HepG2 (cell line): ENCODE measurements around the gene TMEM186. TPM values are rescaled to one million over a fixed set of nuclear protein-coding genes. Genes with fewer than 3 reads are reported as not detected.
A peak's percentile ranks its signal among the peaks of the same experiment; 100 is the strongest.

Experiments
- ATAC-seq: fragments of 200-7000 bp; cut with Tn5 transposase; 3 replicates; pipeline ENCODE4 v1.9.1; 2020; ENCODE audit warnings: mild to moderate bottlenecking, moderate library complexity
- BruUV-seq: library from RNA; stranded (reverse); fragments of 400-500 nt; replicated peaks from 2 replicates; lab custom pipeline; 2021; lab: Mats Ljungman, UMichigan
- CTCF ChIA-PET: fragments of 300-600 bp; formaldehyde crosslinking; extraction: SDS; loops from one replicate; lab custom pipeline; 2021; ENCODE audit warnings: low total read pairs, inconsistent platforms, low intra/inter-chr PET ratio; lab: Yijun Ruan, JAX
- POLR2A ChIA-PET: fragments of 350-600 bp; sonication (Branson Sonifier 250); formaldehyde crosslinking; loops from one replicate; lab custom pipeline; 2020; ENCODE audit warnings: antibody characterized with exemption, inconsistent platforms; lab: Yijun Ruan, JAX
- DNase-seq: peaks from one replicate; pipeline ENCODE4 v3.0.0-alpha.2; 2015; ENCODE audit warnings: low spot score
- FAIRE-seq: peaks from 3 replicates; lab custom pipeline; 2011; peaks lifted over from hg19 to GRCh38; lab: Jason Lieb, UNC
- H2AFZ ChIP-seq: one replicate; pipeline ENCODE4 v1.6.1; 2011; ENCODE audit warnings: low read length, inconsistent platforms
- H3K27ac ChIP-seq: fragments of 300-600 bp; 3 replicates; pipeline ENCODE4 v1.8.0; 2011; ENCODE audit warnings: mixed run types, mild to moderate bottlenecking, mixed read lengths, low read length, inconsistent platforms; ENCODE audit not compliant: insufficient read depth; ENCODE audit errors: extremely low read length
- H3K27me3 ChIP-seq, 2 experiments: fragments of 200-600 bp in 1 of 2; 2 replicates in 1 of 2; 3 replicates in 1 of 2; pipeline versions ENCODE4 v1.6.0 to v1.8.0; 2011; ENCODE audit warnings: low read length in 2 of 2, mild to moderate bottlenecking in 2 of 2, moderate library complexity in 2 of 2, inconsistent platforms in 1 of 2; ENCODE audit not compliant: insufficient read depth in 2 of 2, control insufficient read depth in 1 of 2
- H3K36me3 ChIP-seq, 2 experiments: fragments of 200-600 bp in 1 of 2; replicated peaks in 1 of 2; 2 replicates in 1 of 2; 3 replicates in 1 of 2; pipeline versions ENCODE4 v1.5.1 to v1.8.0; 2011; ENCODE audit warnings: low read length in 2 of 2, inconsistent platforms in 1 of 2; ENCODE audit not compliant: insufficient read depth in 2 of 2, control insufficient read depth in 1 of 2
- H3K4me1 ChIP-seq: 2 replicates; pipeline ENCODE4 v1.5.1; 2012; ENCODE audit warnings: low read length, inconsistent platforms; ENCODE audit not compliant: insufficient read depth
- H3K4me2 ChIP-seq: 2 replicates; pipeline ENCODE4 v1.6.0; 2011; ENCODE audit warnings: low read depth, low read length, inconsistent platforms
- H3K4me3 ChIP-seq, 3 experiments: fragments of 200-600 bp in 1 of 3; sonication (generic), shearing (Covaris generic) in 1 of 3; replicated peaks in 1 of 3; 2 replicates each; pipeline ENCODE4 v1.5.1; 2011 to 2016; ENCODE audit warnings: low read length in 3 of 3, inconsistent platforms in 2 of 3, low read depth in 2 of 3, mild to moderate bottlenecking in 2 of 3, control low read depth in 1 of 3, mixed read lengths in 1 of 3; ENCODE audit not compliant: insufficient read depth in 1 of 3
- H3K79me2 ChIP-seq: one replicate; pipeline ENCODE4 v1.6.1; 2011; ENCODE audit warnings: low read length, inconsistent platforms; ENCODE audit not compliant: insufficient read depth
- H3K9ac ChIP-seq: 2 replicates; pipeline ENCODE4 v1.6.0; 2011; ENCODE audit warnings: mild to moderate bottlenecking, low read depth, low read length, inconsistent platforms; ENCODE audit not compliant: insufficient read depth
- H3K9me3 ChIP-seq: 2 replicates; pipeline ENCODE4 v1.5.1; 2012; ENCODE audit warnings: mild to moderate bottlenecking, low read length
- H4K20me1 ChIP-seq: 2 replicates; pipeline ENCODE4 v1.6.0; 2011; ENCODE audit warnings: inconsistent platforms, mild to moderate bottlenecking, low read length, moderate library complexity; ENCODE audit not compliant: insufficient read depth
- ATF3 ChIP-seq: sonication (generic); formaldehyde crosslinking; IDR thresholded peaks from 2 replicates; pipeline ENCODE4 v1.4.0; 2020; ENCODE audit warnings: missing genetic modification reagents
- DR1 ChIP-seq: sonication (generic); formaldehyde crosslinking; IDR thresholded peaks from 2 replicates; pipeline ENCODE4 v1.8.0; 2021; ENCODE audit warnings: mild to moderate bottlenecking, missing genetic modification reagents, inconsistent platforms
- HDAC2 ChIP-seq: sonication (generic); formaldehyde crosslinking; IDR thresholded peaks from 2 replicates; pipeline ENCODE4 v1.4.0; 2020; ENCODE audit warnings: missing genetic modification reagents
- HES4 ChIP-seq: sonication (generic); formaldehyde crosslinking; IDR thresholded peaks from 2 replicates; pipeline ENCODE4 v1.9.0; 2021; ENCODE audit warnings: mild to moderate bottlenecking, missing genetic modification reagents, borderline replicate concordance
- MATR3 ChIP-seq: sonication (generic); formaldehyde crosslinking; IDR thresholded peaks from 2 replicates; pipeline ENCODE4 v1.4.0; 2020; ENCODE audit warnings: missing genetic modification reagents
- NR2F1 ChIP-seq, 2 experiments: fragments of 450-650 bp in 1 of 2; formaldehyde crosslinking in 1 of 2; IDR thresholded peaks; 2 replicates each; pipeline versions ENCODE4 v1.5.0 to v1.6.1; 2016 to 2020; ENCODE audit warnings: mild to moderate bottlenecking in 1 of 2, missing compliant biosample characterization in 1 of 2, missing genetic modification reagents in 1 of 2, moderate library complexity in 1 of 2
- POLR2AphosphoS2 ChIP-seq: IDR thresholded peaks from 2 replicates; pipeline ENCODE4 v1.6.1; 2011; ENCODE audit warnings: low read depth, low read length, improper control_type of control experiment
- PRDM10 ChIP-seq: sonication (generic); formaldehyde crosslinking; IDR thresholded peaks from 2 replicates; pipeline ENCODE4 v1.4.0; 2020; ENCODE audit warnings: low read depth, missing genetic modification reagents
- PRPF4 ChIP-seq: fragments of 200-400 bp; formaldehyde crosslinking; IDR thresholded peaks from 2 replicates; pipeline ENCODE4 v1.6.1; 2016; ENCODE audit warnings: low read length, low read depth; ENCODE audit not compliant: poor library complexity, severe bottlenecking
- RBFOX2 ChIP-seq: fragments of 200-400 bp; formaldehyde crosslinking; IDR thresholded peaks from 2 replicates; pipeline ENCODE4 v1.6.1; 2017; ENCODE audit warnings: low read depth, mild to moderate bottlenecking, low read length
- SIN3B ChIP-seq: fragments of 150-350 bp; IDR thresholded peaks from 2 replicates; pipeline ENCODE4 v1.6.1; 2014; ENCODE audit warnings: low read length
- SUZ12 ChIP-seq: fragments of 150-350 bp; IDR thresholded peaks from 2 replicates; pipeline ENCODE4 v1.6.1; 2014; ENCODE audit warnings: low read depth, low read length
- ZNF121 ChIP-seq: sonication (generic); formaldehyde crosslinking; IDR thresholded peaks from 2 replicates; pipeline ENCODE4 v1.5.0; 2020; ENCODE audit warnings: mild to moderate bottlenecking, missing genetic modification reagents
- ZNF609 ChIP-seq: sonication (generic); formaldehyde crosslinking; IDR thresholded peaks from 2 replicates; pipeline ENCODE4 v1.4.0; 2020; ENCODE audit warnings: mild to moderate bottlenecking, missing genetic modification reagents, borderline replicate concordance
- ZNF652 ChIP-seq: IDR thresholded peaks from 2 replicates; pipeline ENCODE4 v1.6.1; 2016; ENCODE audit warnings: low read depth, borderline replicate concordance
- WGBS: methylation state at CpG from one replicate; pipeline ENCODE4 v1.1.6; 2017; ENCODE audit warnings: low lambda C conversion rate; 5-methylcytosine and 5-hydroxymethylcytosine counted together
- in situ Hi-C: cut with HindIII; loops from 2 replicates; pipeline ENCODE4 v1.10.0; 2017; ENCODE audit warnings: low pct_unique_long_range_greater_than_20kb; ENCODE audit not compliant: extremely low pct_ligation_motif_present
- intact Hi-C: fragments of 100-400 bp; cut with micrococcal nuclease; formaldehyde crosslinking; loops from one replicate; pipeline ENCODE4 v1.10.0; 2022; ENCODE audit not compliant: unreplicated experiment
- polyA plus RNA-seq, 8 experiments: library from polyadenylated mRNA; depleted of rRNA in 3 of 8; stranded (reverse) in 7 of 8; unstranded in 1 of 8; fragments of >200 nt; fragmentation: Illumina TruSeq in 4 of 8; extraction: Trizol in 4 of 8; gene quantifications; 2 replicates each; pipeline versions ENCODE4 v1.2.1 to v1.2.3, GENCODE V29; 2011 to 2016; ENCODE audit warnings: low read depth in 4 of 8, missing spikeins in 1 of 8, mixed read lengths in 1 of 8; ENCODE audit not compliant: insufficient read depth in 1 of 8
- total RNA-seq, 5 experiments: library from RNA; depleted of rRNA; stranded (reverse); fragments of >200 nt; fragmentation: Illumina TruSeq; extraction: Trizol; gene quantifications; 2 replicates each; pipeline ENCODE4 v1.2.3, GENCODE V29; 2016; ENCODE audit warnings: low read depth in 1 of 5

Gene TMEM186
- total and polyA plus RNA-seq, 2 of the 13 experiments (the other 11 are each of a cell fraction or from before 2014, with no cell fraction given) = 16.2 to 19.3 TPM

- in situ Hi-C loops (no loop called here), intact Hi-C loops (loop anchor here (5.0 kb wide), 1 partner anchor 65 kb away; the partner anchor contains the start of gene LITAFD)
- DNase-seq = no peak
- Histone ChIP-seq H3K27me3 (no peaks in the 10 kb centered on the region), H3K27ac (no peak overlapping the region), H3K36me3 (peaks cover 50 to 90% of the 10 kb centered on the region in 2 experiments), H3K4me2 (no peak overlapping the region), H3K9ac (no peak overlapping the region), H2AFZ (no peak overlapping the region), H4K20me1 (peaks cover 5% of the 10 kb centered on the region; the same call in 1 of the 2 replicates), H3K9me3 (no peaks in the 10 kb centered on the region), H3K4me3 (no peak overlapping the region), H3K79me2 (no peaks in the 10 kb centered on the region), H3K4me1 (no peaks in the 10 kb centered on the region; the same call in 1 of the 2 replicates)
- TF ChIP-seq RBFOX2 (peak; percentile 50), HES4 (CRISPR knock-in tag) (no peak), SIN3B (no peak), ATF3 (no peak), POLR2AphosphoS2 (peak; percentile 73; the same call in 1 of the 2 replicates), NR2F1 (CRISPR knock-in tag; IDR thresholded peaks at IDR 0.05) (no peak), ZNF609 (CRISPR knock-in tag) (no peak), ZNF652 (CRISPR knock-in tag) (peak; percentile 11; the same call in 1 of the 2 replicates), DR1 (no peak), ZNF121 (CRISPR knock-in tag) (peak; percentile 88), PRDM10 (CRISPR knock-in tag) (no peak), HDAC2 (CRISPR knock-in tag) (no peak), SUZ12 (no peak), MATR3 (CRISPR knock-in tag) (no peak), PRPF4 (no peak)
- FAIRE-seq = no peak
- ATAC-seq = no peak
- POLR2A ChIA-PET = interaction anchor here (0.9 kb wide), 1 partner anchor 11 kb away, joined by 4 read pairs; no protein-coding TSS in a partner anchor
- BruUV-seq = TSS peak; percentile 2
- WGBS = 97% methylated on average over 6 of the region's 6 CpGs
- CTCF ChIA-PET = no interaction called here
These were observed 19.7 kb upstream of the TMEM186 start for GRCh38 chr16:8816967-8817655.
